NCI-H524 treated with DMSO at 0.1 percent for 48 hours (cell line): Measurements from ENCODE around the gene KLF12.

Experiments
- DNase-seq: peaks from one replicate; lab custom pipeline; 2025; lab: John Stamatoyannopoulos, UW

The KLF12 gene

DNA sequence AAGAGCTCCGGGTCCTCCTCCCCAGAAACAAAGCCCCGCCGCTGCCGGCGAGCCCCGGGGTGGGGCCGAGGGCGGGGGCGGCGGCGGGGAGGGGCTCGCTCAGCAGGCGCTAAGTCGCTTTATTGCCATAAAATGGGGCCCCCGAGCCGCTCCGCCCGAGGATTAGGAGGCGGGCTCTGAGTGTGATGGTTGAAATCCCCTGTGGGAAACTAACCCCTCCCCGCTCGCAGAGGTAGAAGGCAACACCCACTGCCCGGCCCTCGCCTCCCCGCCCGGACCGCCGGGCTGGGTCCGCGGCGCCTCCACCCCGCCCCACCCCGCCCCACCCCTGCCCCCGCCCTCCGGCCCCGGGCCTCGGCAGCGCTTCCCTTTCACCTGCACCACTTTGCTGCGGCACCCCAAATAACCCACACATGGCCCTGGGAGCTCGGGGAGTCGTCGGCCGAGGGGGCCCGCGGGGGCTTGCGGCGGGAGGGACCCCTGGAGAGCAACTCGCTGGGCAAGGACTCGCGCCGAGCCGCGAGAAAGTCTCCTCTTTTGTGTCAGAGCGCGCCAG, at the start of gene KLF12:
KLF12 (minus strand) TSS at position 184 of the 556 bp plus-strand sequence.
- DNase-seq = peak; percentile 79

GRCh38 chr13:74182491-74182890, 48.3 kb upstream of the KLF12 start:
- no peak for DNase-seq

GRCh38 chr13:74174810-74175209, 40.6 kb upstream of the KLF12 start:
- no peak for DNase-seq

GRCh38 chr13:74173822-74174221, 39.6 kb upstream of the KLF12 start:
- no peak for DNase-seq

- DNase-seq = no peak
Observed at GRCh38 chr13:74171641-74172040, 37.4 kb upstream of the KLF12 start.

DNA sequence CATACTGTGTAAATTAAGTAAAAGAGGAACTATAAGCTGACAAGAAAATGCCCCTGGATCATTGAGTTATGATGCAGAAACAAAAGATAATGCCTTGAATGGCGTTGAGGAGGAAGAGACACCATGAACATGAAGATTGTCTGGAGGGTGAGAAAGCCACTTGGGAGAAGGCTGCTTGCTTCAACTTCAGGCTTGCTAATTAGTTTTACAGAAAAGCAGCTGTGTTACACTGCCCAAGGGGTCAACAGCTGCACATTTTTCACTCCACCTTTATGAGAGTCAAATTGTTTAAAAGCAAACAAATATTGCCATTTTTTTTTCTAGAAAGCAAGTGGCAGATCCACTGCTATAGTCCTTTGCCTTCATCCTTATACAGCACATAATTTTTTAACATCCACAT, 35.5 kb upstream of the KLF12 start:
- DNase-seq = no peak

DNA sequence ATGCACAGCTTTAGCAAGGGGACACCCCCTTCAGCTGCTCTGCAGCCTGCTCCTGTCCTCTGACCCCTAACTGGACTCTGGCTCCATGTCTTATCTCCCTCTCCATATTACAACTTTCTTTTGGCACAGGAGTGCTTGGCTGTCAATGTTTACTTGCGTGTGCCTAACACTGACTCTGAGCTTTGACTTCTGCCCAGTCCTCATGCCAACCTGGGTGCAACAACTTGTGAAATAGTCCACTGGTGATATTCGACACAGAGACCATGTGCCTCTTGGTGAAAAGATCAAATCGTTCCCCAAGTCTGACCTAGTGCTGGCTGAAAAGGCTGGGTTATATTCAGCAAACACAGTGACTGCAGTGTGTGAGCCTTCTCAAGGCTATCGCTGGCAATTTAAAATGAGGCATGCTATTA, 34.1 kb upstream of the KLF12 start:
- DNase-seq = no peak

- DNase-seq = no peak
Observed at GRCh38 chr13:74166261-74167004, 32.2 kb upstream of the KLF12 start.

DNA sequence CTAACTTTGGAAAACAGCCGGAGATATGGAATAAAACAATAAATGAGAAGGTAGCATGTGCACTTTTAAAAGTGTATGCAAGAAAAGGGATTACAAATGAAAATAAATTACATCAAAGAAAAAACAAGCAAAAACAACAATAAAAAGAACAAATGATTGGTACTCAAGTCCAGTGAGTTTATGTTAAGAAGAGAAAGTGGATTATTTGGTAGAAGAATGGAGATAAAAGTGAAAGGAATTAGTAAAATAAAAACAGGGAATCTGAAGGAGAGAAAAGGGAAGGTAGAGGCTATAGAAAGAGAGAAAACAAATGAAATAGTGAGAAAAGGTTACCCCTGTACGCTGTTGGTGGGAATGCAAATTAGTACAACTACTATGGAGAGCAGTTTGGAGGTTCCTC, 28.6 kb upstream of the KLF12 start:
- no peak for DNase-seq

GRCh38 chr13:74162135-74162534, 27.9 kb upstream of the KLF12 start:
- DNase-seq = no peak

DNA sequence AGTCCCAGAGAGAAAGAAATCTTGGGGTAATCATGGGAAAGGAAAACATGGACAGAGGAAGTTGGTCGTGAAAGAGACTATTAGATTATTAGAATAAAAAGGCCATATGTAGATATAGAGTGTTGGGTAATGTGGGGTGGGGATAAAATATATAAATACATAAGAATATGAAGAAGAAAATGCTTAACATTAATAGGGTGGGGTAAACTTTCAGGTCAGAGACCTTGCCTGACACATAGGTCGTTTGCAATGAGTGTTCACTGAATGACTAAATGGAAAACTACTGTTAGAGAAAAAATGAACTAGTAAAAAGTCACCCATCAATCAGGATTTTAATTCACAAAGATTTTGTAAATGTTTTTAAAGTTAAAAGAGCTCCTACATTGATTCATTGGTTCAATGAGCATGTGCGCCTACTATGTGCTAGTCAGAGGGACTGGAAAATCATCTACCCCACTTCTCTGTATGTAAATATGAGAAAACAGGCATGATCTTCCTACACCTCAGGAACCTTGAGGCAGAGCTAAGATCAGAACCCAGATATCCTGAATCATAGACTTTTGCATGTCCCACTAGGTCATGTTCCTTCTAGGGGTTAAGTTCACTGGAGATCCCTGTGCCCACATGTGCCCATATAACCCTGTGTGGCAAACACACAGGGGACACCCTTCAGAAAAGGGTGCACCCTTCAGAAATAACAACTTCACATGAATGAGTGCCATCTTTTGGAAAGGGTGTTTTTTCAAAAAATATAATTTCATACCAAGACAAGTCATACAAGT, 24.6 kb upstream of the KLF12 start:
- DNase-seq = no peak

DNA sequence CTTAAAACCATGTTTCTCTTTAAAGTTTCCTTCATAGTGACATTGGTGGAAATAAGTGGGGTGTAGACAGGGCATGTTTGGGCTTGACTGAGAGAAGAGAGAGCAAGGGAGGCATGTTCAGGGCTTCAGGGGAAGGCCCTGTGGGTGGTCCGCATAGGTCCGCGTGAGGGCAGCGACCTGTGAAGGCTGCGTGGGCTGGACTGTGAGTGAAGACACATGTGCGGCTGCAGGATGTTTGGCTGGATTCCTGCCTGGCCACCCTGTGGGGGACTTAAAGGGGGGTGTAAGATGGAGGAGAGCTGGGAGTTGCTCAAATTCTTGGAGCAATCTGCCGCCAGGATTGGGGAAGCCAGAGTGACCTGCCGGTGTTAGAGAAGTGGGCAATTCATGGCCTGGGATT, 23.8 kb upstream of the KLF12 start:
- no peak for DNase-seq

DNA sequence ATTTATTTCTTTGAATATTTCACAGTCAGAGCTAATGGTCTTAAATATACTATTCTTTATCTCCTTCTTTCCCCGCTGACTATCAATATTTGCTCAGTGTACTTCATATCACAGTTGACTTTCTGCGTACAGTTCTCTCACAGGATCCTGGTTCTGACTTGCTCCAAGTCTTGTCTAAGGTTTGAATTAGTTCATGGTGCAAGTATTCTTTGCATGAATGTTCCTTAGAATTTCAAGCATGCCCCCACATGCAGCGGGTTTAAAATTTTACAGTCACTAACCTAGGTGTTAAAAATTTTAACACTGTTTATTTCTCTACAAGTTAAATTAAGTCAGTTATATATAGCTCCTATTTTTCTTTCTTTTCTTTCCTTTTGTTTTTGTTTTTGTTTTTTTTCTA, 20.8 kb upstream of the KLF12 start:
- DNase-seq = no peak

- no peak for DNase-seq
Observed at GRCh38 chr13:74153316-74153715, 19.1 kb upstream of the KLF12 start.

- DNase-seq = no peak
Observed at GRCh38 chr13:74151859-74152258, 17.7 kb upstream of the KLF12 start.

- no peak for DNase-seq
Observed at GRCh38 chr13:74148352-74148751, 14.1 kb upstream of the KLF12 start.

GRCh38 chr13:74145249-74145975, 11.2 kb upstream of the KLF12 start:
- peak; percentile 55 for DNase-seq

DNA sequence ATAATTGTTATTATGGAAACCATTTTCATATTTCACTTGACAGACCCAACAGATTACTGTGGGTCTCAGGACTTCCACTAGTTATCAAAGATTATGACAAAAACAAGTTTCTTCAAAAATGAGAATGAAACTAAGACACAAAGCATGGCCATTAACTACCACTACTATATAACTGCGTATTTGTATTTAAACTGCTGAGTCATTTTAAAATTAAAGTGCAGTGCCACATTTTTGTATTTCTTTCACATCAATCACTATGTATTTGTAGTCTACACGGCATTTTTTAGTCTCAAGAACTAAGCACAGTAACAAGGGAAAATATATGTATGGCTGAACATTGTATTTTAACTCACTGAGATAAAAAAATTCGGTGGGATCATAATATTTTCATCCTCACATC, 10.1 kb upstream of the KLF12 start:
- DNase-seq = no peak

GRCh38 chr13:74142257-74142656, 8.1 kb upstream of the KLF12 start:
- DNase-seq = no peak

DNA sequence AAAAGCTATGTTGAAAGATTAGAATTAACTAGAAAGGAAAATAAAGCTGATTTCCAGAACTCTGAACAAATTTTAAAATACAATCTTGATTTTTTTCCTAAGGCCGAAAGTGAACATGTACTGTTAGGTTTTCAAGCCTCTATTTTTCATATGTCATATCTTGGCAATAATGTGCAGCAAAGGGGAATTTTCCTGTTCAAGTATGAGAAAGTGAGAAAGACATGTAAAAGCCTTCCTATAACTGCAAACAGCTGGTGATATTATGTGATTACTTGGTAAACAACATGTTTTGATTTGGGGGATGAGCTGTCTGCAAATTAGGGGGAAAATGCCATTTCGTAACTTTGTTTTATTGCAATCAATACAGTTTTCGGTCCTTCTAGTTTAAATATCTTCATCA, 4.0 kb upstream of the KLF12 start:
- DNase-seq = no peak

DNA sequence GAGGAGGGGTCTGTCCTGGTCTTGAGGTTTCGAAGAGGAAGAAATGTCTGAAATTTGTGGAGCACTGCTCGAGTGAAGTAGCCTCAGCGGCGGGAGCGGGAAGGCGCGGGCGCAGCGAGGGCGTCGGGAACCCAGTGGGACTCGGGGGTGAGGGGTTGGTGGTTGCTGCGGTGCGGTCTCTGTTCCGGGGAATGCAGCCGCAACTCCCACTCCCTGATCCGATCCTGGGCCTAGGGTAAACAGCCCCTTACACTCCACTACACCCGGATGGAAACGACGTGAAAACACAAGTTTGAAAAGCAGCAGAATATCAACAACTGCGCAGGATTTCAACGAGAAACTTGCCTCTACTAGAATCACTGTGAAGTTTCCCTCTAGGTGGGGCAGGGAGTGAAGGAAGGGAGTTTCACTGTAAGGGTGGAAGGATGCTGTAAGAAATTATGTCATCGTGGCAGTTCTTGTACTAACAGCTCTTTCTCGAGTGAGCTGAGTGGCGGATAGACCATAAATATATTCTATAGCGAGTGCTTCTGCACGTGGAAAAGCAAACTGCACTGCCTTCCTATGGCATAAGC, 2.0 kb upstream of the KLF12 start:
- DNase-seq = no peak
